ENCODE measurements around the gene RAB36.
A peak's percentile ranks its signal among the peaks of the same experiment; 100 is the strongest.

Gene RAB36

DNA sequence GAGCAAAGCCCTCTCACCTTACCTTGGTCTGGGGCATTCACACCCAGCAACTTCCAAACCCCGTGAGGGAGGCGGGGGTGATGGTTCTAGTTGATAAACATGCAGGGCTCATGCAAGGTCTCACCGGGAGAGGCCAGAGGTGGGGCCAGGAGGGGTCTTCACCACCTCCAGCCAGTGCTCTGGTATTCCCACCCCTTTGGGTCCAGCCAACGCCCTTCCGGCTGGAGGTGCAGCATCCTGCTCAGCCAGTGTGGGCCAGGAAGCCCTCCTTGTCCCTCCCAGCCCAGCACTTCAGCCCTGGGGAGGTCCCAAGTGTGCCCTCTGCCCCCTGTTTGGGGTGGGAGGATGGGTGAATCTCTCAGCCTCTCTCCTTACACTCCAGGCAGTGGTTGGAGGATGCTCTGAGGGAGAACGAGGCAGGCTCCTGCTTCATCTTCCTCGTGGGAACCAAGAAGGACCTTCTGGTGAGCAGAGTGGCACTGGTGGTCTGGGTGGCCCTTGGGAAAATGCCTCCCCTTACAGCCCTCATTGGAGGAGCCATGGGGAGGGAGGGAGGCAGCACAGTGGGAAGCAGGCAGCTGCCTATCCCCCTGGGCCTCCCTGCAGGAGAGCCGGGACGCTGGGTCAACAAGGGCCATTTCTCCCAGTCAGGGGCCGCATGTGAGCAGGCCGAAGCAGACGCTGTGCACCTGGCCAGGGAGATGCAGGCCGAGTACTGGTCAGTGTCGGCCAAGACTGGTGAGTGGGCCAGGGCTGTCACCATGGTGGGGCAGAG is 13.4 kb downstream of the RAB36 start:
- no peak for DNase-seq (ENCODE audit: low spot score)

DNA sequence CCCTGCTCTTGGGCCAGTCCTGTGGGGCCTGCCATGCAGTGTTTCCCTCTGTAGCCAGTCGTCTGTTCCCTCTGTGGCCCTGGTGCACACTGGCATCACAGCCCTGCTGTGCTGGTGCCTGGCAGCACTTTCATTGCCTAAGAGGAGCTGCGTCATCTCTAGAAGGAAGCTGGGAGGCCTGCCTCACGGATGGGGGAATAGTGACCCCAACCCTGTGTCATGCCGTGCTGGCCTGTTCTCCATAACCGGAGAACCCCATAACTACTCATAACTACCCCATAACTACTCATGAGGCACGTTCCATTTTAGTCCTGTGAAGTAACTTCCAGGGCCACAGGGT is 14.0 kb downstream of the RAB36 start:
- DNase-seq (ENCODE audit: low spot score): no peak

DNA sequence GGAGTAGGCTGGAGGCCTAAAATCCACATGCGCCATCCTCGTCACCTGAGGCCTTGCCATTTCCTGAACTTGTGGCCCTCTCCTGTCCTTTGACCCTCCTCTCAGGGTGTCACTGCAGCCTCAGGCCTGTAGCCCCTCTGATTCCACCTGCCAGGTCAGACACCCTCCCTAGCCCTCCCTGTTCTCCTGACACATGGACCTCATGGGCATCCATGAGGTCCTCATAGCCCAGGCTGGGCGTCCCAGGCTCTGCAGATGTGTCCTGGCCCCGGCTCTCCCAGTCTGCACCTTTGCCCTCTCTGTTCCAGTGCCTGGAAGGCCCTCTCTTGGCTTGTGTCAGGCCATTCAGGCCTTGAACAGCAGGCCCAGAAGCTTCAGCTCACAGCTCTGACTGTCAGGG is 15.8 kb downstream of the RAB36 start:
- no peak for DNase-seq (ENCODE audit: low spot score)

DNA sequence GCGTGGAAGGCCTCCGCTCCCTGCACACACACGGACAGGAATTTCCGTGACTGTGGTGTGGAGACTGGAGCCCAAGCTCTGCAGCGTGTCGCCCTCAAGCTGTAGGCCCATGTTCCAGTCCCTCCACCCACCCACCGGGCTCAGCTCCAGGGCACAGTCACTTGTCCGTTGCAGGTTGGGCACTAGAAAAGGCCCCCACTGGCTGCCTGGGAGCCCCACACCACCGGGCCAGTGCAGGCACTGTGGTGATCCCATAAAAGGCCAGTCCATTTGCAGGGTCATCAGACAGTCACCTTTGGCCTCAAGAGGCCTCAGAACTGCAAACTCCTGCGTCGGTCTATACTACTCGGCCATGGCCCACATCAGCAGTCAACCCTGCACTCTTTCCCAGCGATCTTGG is 16.3 kb downstream of the RAB36 start:
- no peak for DNase-seq (ENCODE audit: low spot score)

DNA sequence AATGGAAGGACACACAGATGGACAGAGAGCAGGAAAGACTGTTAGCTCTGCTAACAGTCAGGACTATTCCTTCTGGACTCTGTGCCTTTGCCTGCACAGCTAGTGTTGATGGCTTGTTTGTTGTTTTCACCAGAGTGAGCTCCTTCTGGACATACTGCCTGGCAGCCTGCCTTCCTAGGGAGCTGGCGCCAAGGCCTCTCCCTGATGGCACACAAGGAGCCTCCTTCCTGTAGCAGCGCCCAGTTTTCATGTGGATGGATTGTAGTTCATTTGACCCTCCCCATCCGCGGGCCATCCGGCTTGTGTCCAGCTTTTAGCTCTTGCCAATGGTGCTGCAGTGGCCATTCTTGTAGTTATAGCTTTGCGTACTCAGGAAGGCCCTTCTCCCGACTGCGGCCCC is 18.4 kb downstream of the RAB36 start:
- DNase-seq (ENCODE audit: low spot score): no peak

DNA sequence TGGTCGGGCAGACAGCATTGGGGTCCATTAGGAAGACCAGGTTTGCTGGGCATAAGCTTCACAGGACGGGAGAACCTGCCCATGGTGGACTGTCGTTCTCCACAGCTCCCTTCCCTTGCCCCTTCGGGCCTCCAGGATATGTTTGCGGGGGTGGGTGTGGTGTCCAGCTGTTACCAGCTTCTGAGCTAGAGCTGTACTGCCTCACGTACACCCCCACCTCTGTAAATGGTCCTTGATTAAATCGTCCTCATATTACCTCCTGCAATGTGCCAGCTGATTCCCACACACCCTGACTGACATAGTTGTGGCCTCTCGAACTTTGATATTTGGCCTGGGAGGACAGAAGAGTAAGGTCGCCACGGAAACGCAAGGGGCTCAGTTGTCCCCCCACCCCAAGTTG is 18.8 kb downstream of the RAB36 start:
- no peak for DNase-seq (ENCODE audit: low spot score)

DNA sequence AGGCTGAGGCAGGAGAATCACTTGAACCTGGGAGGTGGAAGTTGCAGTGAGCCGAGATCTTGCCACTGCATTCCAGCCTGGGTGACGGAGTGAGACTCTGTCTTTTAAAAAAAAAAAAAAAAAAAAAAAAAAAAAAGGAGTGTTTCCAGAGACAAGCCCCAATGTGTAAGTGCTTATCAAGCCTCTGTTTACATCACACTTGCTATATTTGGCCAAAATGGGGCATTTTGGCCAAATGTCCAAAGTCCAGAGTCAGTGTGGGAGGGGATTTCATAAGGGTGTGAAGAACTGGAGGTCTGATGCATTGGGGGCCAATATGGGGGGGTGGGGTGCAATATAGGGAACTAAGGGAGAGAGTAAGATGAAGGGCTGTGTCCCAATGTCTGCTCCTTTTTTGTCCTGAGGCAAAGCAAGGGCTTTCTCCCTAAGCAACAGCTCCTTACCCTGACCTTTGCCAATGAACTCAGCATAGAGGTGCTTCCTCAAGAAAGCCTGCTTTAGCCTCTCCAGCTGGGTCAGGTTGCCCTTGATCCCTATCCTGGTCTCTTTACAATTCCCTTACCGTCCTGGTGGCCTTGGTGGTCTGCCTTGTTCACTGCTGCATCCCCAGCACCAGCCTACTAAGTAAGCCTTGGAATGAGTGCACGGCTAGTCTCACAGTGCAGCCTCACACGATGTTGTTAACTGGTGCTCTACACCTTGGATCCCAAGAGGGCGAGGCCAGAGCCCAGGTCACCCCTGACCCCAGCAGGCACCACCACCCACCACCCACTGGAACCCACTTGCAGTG is 21.0 kb downstream of the RAB36 start:
- DNase-seq (ENCODE audit: low spot score): no peak

DNA sequence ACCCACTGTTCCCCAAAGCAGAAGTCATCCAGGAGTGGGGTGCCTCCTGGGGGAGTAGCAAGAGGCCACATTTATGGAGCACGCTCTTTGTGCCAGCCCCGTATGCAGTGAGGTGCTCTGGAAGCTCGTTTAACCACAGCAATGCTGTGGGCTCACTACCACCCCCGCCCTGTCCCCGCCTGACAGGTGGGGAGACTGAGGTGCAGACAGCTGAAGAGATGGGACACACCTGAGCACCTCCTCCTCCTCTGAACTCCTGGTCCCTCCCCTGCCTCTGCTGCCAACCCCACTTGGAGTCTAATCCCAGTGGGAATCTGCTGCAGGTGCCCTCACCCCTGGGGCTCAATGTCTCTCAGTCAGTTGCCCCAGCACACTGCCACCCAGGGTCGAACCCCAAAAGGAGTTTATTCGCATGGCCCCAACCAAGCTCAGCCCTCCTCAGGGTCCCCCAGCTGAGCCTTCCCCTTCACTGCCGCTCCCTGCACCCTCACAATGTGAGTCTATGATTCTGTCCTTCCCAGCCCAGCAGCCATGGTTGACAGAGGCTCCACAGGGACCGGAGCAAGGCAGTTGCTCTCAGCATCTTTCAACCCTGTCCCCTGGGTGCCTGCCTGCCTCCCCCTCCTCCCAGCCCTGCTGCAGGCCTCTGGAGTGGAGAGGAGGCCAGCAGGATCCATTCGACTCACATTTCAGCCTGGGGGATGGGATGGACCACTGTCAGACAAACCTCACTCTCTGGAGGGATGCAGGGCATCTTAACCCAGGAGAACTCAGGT is 21.8 kb downstream of the RAB36 start:
- no peak for DNase-seq (ENCODE audit: low spot score)

DNA sequence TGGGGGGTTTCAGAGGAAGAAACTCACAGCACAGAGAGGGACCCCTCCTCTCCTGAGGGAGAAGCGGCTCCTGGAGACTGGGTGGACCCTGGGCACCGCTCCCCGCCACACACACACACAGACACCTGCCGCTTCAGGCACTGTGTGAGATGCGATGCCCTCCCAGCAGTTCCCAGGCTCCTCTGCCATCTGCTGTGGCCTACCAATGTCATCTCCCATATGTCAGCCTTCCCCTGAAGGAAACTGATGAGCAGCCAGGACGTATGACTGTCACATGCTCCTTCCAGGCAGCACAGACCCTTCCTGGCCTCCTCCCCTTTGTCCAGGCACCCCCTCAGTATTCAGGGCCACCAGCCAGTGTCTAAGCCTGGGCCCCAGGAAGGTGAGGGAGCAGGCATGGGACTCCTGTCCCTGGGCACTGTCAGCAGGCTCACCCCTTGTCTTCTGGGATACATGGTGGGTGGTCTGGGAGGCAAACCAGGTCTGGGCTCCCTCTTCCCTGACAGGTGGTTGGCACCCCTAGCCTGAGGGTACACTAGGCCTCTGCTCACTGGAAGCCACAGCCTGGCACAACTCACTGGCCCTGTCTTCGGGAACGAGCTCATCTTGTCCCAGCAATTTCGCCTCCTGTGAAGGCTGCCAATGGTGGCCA is 23.2 kb downstream of the RAB36 start:
- DNase-seq (ENCODE audit: low spot score): no peak

DNA sequence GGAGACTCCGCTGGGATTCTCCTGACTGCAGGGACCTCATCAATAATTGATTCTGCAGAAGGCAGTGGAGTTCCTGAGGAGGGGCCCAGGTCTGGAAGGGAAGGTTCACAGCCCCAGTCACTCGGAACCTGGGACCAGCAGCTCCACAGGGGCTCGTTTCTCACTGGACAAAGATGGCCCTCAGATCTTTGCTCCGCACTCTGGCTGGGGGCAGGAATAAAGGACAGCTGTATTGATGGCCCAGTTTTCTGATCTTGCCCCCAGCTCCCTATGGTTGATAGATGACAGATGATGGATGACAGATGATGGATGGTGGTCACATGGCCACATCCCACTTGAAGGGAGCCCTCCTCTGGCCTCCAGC is 23.7 kb downstream of the RAB36 start:
- no peak for DNase-seq (ENCODE audit: low spot score)

DNA sequence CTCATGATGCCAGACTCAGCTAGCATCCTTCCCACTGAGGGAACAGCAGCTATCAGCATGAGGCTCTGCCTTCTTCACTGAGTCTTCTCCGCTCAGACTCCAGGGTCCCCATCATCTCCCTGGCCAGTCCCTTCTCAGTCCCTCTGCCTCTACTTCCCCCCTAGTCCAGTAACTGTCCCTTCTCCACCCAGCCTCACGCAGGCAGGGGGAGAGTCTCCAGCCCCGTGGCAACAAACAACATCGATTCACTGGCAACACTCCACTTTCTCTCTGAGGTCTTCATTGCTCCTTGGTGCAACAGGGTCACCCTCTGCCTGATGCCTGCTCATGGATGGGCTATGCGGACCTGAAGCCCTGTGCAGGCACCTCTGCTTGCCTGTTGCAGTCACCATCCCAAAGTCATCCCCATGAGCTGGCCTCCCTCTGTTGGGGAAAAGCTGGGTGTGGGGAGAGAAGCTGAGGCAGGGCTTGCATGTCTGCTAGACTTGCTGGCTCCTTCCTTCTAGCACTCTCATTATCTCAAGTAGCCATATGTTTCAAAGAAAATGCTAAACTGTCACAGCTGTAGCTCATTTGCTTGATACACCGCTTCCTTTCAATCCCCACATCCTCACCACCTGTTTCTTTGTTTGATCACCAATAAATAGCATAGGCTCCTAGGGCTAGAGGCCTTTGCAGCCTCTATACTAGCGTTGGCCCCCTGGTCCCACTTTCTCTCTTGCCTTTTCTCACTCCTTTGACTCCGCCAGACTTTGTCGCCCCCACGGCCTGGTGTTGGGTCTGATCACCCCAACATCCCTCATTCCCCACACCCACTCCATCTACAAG is 30.8 kb downstream of the RAB36 start:
- DNase-seq (ENCODE audit: low spot score): no peak

DNA sequence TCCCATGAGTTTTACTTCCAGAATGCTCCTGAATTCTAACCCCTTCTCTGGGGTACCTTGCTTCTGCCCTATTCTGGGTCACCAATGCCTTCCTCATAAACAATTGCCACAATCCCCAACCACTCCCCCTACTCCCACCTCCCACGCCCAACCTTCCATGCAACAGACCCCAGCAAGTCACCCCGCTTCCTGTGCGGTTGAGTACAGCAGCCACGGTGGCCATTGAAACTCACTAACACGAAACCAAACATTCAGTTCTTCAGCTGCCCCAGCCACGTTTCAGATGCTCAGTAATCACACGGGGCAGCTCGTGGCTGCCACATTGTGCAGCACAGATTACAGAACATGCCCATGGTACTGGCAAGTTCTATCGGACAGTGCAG is 31.4 kb downstream of the RAB36 start:
- no peak for DNase-seq (ENCODE audit: low spot score)

DNA sequence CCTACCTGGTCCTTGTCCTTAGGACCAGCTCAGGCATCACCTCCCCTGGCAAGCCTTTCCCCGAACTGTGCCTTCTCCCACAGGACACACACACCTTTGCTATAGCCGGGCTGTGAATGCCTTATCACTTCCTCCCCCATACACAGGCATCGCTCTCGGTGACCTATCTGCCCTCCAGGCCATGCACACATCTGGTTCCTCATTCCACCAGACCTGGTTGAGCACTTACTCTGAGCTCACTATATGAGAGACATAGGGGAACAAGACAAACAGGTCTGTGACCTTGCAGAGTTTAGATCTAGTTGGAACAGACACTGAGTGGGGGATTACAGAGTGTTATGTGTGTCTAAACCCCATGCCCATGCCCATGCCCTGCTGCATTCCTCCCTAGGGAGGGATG is 31.9 kb downstream of the RAB36 start:
- no peak for DNase-seq (ENCODE audit: low spot score)

DNA sequence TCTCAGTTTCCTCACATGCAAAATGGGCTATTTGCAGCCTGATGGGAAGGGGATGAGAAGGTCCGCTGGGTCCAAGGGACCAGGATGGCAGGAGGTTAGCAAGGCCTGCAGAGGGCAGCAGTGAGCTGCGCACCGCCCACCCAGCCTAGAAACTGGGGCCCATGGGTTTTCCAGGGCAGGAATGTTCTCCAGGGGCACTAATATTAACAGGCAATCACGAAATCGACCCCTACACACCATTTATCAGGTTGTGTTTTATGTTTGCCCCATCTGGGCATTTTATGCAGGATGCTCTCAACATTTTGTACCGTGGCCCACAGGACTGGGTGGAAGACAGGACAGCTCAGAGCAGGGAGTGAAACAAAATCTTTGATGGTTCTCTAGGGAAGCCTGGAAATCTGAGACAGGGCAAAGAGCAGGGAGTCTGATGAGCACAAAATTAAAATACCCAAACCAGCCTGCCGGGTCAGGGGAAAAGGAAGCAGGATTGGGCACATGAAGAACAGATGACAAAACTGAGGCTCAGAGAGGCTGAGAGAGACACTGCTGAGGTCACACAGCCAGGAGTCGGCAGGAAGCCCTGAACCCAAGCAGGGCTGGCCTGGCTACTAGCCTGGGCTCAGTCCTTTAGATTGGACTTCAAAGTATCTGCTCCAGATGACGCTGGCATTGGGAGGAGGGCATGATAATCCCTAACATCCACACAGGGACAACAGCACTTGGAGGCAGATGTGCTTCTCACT is 33.4 kb downstream of the RAB36 start:
- DNase-seq (ENCODE audit: low spot score): peak; percentile 61

DNA sequence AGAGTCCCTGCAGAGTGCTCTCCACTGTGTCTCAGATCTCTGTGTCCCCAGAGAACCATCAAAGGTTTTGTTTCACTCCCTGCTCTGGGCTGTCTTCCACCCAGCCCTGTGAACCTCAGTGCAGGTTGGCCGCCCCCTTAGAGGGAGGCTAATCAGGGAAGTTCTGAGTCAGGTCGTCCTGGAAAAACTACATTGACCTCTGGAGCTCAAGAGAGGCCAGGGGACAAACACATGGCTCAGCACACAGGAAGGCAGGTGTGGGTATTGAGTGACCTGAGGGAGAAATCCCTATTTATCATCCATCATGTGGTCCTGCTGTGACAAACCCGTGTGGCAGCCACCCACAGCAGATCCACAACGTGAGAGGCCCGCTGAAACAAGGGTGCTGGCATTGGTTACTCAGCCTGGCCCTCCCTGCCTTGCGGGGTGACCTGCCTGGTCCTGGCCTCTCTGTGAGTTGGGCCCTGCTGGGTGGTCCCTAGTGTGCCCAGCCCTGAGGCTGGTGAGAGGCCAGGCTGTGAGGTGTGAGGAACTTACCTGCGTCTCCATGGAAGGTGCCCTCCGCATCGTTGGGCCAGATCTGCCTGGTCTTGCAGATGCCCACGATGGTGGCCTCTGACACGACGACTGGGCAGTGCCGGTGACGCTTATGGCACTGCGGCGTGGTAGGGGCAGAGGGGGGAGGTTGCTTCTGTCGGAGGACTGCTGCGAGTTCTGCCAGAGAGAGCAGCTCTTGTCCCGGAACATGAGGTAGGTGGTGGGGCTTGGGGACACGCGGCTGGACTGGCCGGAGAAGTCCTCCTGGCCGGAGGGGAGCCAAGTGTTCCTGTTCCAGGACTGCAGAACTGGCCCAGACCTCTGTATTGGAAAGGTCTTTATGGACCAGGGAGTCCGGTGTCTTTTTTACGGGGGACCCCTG is 34.4 kb downstream of the RAB36 start:
- no peak for DNase-seq (ENCODE audit: low spot score)

DNA sequence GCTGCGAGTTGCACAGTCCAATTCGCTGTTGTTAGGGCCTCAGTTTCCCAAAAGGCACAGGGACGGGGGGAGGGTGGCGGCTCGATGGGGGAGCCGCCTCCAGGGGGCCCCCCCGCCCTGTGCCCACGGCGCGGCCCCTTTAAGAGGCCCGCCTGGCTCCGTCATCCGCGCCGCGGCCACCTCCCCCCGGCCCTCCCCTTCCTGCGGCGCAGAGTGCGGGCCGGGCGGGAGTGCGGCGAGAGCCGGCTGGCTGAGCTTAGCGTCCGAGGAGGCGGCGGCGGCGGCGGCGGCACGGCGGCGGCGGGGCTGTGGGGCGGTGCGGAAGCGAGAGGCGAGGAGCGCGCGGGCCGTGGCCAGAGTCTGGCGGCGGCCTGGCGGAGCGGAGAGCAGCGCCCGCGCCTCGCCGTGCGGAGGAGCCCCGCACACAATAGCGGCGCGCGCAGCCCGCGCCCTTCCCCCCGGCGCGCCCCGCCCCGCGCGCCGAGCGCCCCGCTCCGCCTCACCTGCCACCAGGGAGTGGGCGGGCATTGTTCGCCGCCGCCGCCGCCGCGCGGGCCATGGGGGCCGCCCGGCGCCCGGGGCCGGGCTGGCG is 35.1 kb downstream of the RAB36 start, which contains the start of gene BCR:
TSS of gene BCR (plus strand) at position 209 of the 592 bp plus-strand sequence. CDS start 452 bp downstream, outside the sequence.
- peak; percentile 51 for DNase-seq (ENCODE audit: low spot score)

DNA sequence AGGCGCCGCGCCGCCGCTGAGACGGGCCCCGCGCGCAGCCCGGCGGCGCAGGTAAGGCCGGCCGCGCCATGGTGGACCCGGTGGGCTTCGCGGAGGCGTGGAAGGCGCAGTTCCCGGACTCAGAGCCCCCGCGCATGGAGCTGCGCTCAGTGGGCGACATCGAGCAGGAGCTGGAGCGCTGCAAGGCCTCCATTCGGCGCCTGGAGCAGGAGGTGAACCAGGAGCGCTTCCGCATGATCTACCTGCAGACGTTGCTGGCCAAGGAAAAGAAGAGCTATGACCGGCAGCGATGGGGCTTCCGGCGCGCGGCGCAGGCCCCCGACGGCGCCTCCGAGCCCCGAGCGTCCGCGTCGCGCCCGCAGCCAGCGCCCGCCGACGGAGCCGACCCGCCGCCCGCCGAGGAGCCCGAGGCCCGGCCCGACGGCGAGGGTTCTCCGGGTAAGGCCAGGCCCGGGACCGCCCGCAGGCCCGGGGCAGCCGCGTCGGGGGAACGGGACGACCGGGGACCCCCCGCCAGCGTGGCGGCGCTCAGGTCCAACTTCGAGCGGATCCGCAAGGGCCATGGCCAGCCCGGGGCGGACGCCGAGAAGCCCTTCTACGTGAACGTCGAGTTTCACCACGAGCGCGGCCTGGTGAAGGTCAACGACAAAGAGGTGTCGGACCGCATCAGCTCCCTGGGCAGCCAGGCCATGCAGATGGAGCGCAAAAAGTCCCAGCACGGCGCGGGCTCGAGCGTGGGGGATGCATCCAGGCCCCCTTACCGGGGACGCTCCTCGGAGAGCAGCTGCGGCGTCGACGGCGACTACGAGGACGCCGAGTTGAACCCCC is 35.8 kb downstream of the RAB36 start:
- no peak for DNase-seq (ENCODE audit: low spot score)

DNA sequence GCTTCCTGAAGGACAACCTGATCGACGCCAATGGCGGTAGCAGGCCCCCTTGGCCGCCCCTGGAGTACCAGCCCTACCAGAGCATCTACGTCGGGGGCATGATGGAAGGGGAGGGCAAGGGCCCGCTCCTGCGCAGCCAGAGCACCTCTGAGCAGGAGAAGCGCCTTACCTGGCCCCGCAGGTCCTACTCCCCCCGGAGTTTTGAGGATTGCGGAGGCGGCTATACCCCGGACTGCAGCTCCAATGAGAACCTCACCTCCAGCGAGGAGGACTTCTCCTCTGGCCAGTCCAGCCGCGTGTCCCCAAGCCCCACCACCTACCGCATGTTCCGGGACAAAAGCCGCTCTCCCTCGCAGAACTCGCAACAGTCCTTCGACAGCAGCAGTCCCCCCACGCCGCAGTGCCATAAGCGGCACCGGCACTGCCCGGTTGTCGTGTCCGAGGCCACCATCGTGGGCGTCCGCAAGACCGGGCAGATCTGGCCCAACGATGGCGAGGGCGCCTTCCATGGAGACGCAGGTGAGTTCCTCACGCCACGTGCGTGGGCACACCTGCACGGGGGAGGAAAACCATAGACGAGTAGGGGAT is 36.5 kb downstream of the RAB36 start:
- no peak for DNase-seq (ENCODE audit: low spot score)
